ENCODE data around the gene GTF3C4. TPM values are rescaled to one million over a fixed set of nuclear protein-coding genes. Genes with fewer than 3 reads are reported as not detected.
A peak's percentile ranks its signal among the peaks of the same experiment; 100 is the strongest.

Gene GTF3C4
- total RNA-seq (2014; rRNA removed; shearing (Covaris generic)) (39.6 and 41.6 TPM in 2 replicates), polyA plus RNA-seq (2016; fragmentation: Nextera tagmentation; extraction: Ambion mirVana) (9.5 and 9.8 TPM in 2 replicates)
- long read RNA-seq, partial matches to known transcripts = 1 of 4 reads
- long read RNA-seq, other reads (novel, unspliced or antisense) = 3 of 4 reads

GRCh38 chr9:132670457-132671391, at the start of gene GTF3C4:
Gene GTF3C4, plus strand, starts transcription at chr9:132670464. Its CDS starts 135 bp downstream, at chr9:132670599.
- H3K4me1 ChIP-seq (ENCODE audit: insufficient read depth) = peaks cover 51% of the 10 kb centered on the region
- Mint-ChIP-seq H3K9me3 (peaks cover 6% of the 10 kb centered on the region; the same call in 1 of the 3 replicates), H3K27ac (peak within 1 kb of the TSS; percentile 92), H3K4me1 (peaks cover 42% of the 10 kb centered on the region), H3K4me3 (peak within 1 kb of the TSS; percentile 93), H3K36me3 (ENCODE audit: low read depth) (peaks cover 32% of the 10 kb centered on the region), H3K27me3 (ENCODE audit: insufficient read depth, low read depth, poor library complexity) (peaks cover 20% of the 10 kb centered on the region)
- H3K27me3 ChIP-seq (ENCODE audit: insufficient read depth) = no peaks in the 10 kb centered on the region
- H3K9me2 ChIP-seq (ENCODE audit: insufficient read depth) = no peaks in the 10 kb centered on the region
- peaks cover 47% of the 10 kb centered on the region for H4K20me1 ChIP-seq (replicated peaks; ENCODE audit: insufficient read depth)
- H3K79me2 ChIP-seq (replicated peaks; ENCODE audit: insufficient read depth) = peaks cover 83% of the 10 kb centered on the region
- peak within 1 kb of the TSS; percentile 59 for H3K4me3 ChIP-seq
- peak within 1 kb of the TSS; percentile 80 for H3K4me2 ChIP-seq
- ATAC-seq (peak; percentile 53), DNase-seq (ENCODE audit: low spot score) (peak; percentile 80)
- H3K27ac ChIP-seq (ENCODE audit: low read depth) = peak within 1 kb of the TSS; percentile 96
- H3K36me3 ChIP-seq (ENCODE audit: insufficient read depth) = no peaks in the 10 kb centered on the region
- peak within 1 kb of the TSS; percentile 83 for H2AFZ ChIP-seq
- TF ChIP-seq ZNF462 (CRISPR knock-in tag; IDR thresholded peaks at IDR 0.05) (no peak), EZH2 (IDR thresholded peaks at IDR 0.05; ENCODE audit: low read depth, unreplicated experiment) (no peak), POLR2AphosphoS5 (IDR thresholded peaks at IDR 0.05; ENCODE audit: low read depth) (peak; percentile 67), CREB1 (CRISPR knock-in tag; IDR thresholded peaks at IDR 0.05; ENCODE audit: low read depth) (peak; percentile 79), EZH2phosphoT487 (IDR thresholded peaks at IDR 0.05; ENCODE audit: unreplicated experiment) (no peak), ETS1 (IDR thresholded peaks at IDR 0.05) (no peak), ZNF331 (CRISPR knock-in tag; IDR thresholded peaks at IDR 0.05; ENCODE audit: low read depth) (no peak), REST (IDR thresholded peaks at IDR 0.05; ENCODE audit: unreplicated experiment) (no peak), STAT1 (IDR thresholded peaks at IDR 0.05; ENCODE audit: unreplicated experiment) (no peak), CTCF (conservative IDR thresholded peaks at IDR 0.05; ENCODE audit: low read depth in 2 of 2) (no peak), NANOG (IDR thresholded peaks at IDR 0.05; ENCODE audit: borderline replicate concordance) (no peak), JUNB (IDR thresholded peaks at IDR 0.05; ENCODE audit: unreplicated experiment) (no peak)
- peaks cover 7% of the 10 kb centered on the region for H3F3A ChIP-seq (replicated peaks; ENCODE audit: low read depth)

Measured in GM23338 (cell line).